Choroid plexus epithelial cell (primary cell): ENCODE results near the gene PHF12.

Source experiments
- DNase-seq: peaks from one replicate; pipeline ENCODE4 v3.0.0-alpha.2; 2010; ENCODE audit warnings: low read depth
- H3K4me3 ChIP-seq: 2 replicates; pipeline ENCODE4 v1.5.1; 2011; ENCODE audit warnings: low read depth, mild to moderate bottlenecking, control low read depth, low read length, moderate library complexity
- CTCF ChIP-seq: conservative IDR thresholded peaks from 2 replicates; pipeline ENCODE4 v1.5.1; 2011; ENCODE audit warnings: low read depth, mild to moderate bottlenecking, control low read depth, inconsistent platforms, low read length, moderate library complexity

PHF12 gene

DNA sequence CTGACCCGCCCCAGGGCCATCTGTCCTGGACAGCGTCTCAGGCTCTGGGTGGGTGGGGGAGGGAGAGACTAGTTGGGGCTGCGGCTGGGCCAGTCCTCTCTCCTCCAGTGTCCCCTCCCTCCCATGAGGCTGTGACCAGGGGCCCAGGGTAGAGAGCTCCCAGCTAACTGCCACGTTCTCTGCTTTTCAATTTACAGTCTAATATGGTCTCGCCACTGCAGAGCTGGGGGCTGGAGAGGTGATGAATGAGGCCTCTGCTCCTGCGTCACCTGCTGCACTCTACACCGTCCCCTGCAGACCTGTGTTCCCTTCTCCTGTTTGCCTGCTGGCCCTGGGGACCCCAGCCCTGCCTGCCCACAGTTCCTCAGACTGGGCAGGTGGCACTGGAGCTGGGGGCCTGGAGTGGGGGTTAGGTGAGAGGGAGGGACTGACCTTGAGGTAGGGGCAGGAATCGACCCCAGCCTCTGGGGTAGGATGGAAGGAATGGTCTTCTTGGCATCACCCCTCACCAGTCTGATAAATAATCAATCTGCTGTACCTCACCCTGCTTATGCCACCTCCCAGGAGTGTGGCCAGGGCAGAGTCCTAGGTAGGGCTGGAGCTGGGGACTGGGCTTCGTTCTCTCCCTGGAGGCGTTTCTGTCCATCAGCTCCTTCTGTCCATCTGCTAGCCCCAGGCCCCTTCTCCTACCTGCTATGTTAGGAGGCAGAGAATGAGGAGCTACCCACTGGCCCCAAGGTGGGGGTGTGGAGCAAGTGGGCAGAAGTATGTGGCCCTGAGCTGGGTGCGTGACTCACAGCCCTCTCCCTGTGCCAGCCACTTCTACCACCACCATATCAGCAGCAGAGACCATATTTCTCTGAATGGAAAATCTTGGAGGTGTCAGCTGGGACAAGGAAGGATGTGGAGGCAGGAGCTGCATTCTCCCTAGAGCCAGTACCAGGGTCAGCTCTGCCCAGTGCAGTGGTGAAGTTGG, 41.6 kb upstream of the PHF12 start:
- DNase-seq = no peak
- TF ChIP-seq CTCF = no peak
- H3K4me3 ChIP-seq = no peak overlapping the region

- TF ChIP-seq CTCF = no peak
Observed at GRCh38 chr17:28992185-28992584, 40.9 kb upstream of the PHF12 start.

DNA sequence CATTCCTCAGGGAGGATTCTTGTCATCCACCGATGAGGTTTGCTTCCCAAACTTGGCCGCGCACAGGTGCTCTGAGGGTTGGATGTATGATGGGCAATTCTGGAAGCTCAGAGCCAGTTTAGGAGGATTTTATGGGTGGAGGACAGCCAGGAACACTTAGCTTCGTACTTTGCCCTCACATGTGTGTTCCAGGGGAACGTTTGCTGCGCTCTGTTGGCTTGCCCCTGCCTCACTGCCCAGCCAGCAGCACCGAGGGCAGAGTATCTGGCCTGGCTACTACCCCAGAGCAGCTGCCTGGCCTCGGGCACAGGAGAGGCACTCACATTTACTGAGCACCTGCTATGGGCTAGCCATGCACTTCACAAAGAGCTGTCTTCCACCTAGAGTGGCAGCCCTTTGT, 40.5 kb upstream of the PHF12 start:
- no peak for TF ChIP-seq CTCF
- DNase-seq = no peak

More at GRCh38 chr17:28992185-28992584, 40.9 kb upstream of the PHF12 start:
- no peak overlapping the region for H3K4me3 ChIP-seq
- DNase-seq = no peak

GRCh38 chr17:28989028-28989427, 37.7 kb upstream of the PHF12 start:
- DNase-seq = no peak
- no peak overlapping the region for H3K4me3 ChIP-seq
- TF ChIP-seq CTCF = no peak

More for the DNA sequence above, 40.5 kb upstream of the PHF12 start:
- no peak overlapping the region for H3K4me3 ChIP-seq

DNA sequence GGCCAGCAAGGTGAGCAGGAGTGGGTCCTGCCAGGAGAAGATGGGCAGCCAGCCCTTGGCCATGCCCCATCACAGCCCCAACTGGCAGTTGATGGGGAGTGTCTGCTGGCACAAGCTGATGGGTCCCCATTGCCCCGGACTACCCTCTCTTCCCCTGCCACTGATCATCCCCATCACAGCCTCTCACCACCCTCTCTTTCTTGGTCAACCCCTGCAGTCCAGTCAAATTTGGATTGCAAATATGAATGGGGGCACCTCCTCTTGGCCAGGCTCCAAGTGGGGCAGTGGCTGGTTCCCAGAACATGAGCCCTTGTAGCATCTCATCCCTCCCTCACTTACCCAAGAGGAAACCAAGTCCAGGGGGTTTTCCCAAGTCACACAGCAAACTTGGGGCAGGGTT, 37.2 kb upstream of the PHF12 start:
- no peak for TF ChIP-seq CTCF
- no peak overlapping the region for H3K4me3 ChIP-seq
- DNase-seq = no peak

- TF ChIP-seq CTCF = no peak
- DNase-seq = no peak
Observed at GRCh38 chr17:28986714-28987655, 35.7 kb upstream of the PHF12 start.

More at GRCh38 chr17:28986714-28987655, 35.7 kb upstream of the PHF12 start:
- no peak overlapping the region for H3K4me3 ChIP-seq
